Neural cell (in vitro differentiated cells): ENCODE measurements around the gene PDE4D. TPM values are rescaled to one million over a fixed set of nuclear protein-coding genes. Genes with fewer than 3 reads are reported as not detected.
A peak's percentile ranks its signal among the peaks of the same experiment; 100 is the strongest.

ENCODE experiments used
- H2AFZ ChIP-seq: fragments of 200-600, 300-800 bp; sonication (generic), shearing (Covaris generic); 2 replicates; pipeline ENCODE4 v1.6.0; 2014; ENCODE audit warnings: low read depth, mild to moderate bottlenecking, antibody characterized with exemption, low read length, moderate library complexity
- H3F3A ChIP-seq: fragments of 200-600 bp; shearing (Covaris generic); 2 replicates; pipeline ENCODE4 v1.6.1; 2016; ENCODE audit warnings: mild to moderate bottlenecking, moderate library complexity, mixed read lengths, antibody characterized with exemption, low read length; ENCODE audit not compliant: insufficient read depth, poor library complexity, severe bottlenecking
- H3K27ac ChIP-seq: fragments of 200-600, 300-800 bp; sonication (generic), shearing (Covaris generic); 2 replicates; pipeline ENCODE4 v1.5.1; 2014; ENCODE audit warnings: mild to moderate bottlenecking, low read length, moderate library complexity
- H3K27me3 ChIP-seq: fragments of 300-800, 200-600 bp; sonication (generic), shearing (Covaris generic); 2 replicates; pipeline ENCODE4 v1.6.0; 2014; ENCODE audit warnings: mild to moderate bottlenecking, low read depth, low read length, moderate library complexity; ENCODE audit not compliant: insufficient read depth
- H3K36me3 ChIP-seq: fragments of 300-800, 200-600 bp; sonication (generic), shearing (Covaris generic); 2 replicates; pipeline ENCODE4 v1.5.1; 2014; ENCODE audit warnings: mild to moderate bottlenecking, antibody characterized with exemption, low read length, moderate library complexity; ENCODE audit not compliant: insufficient read depth
- H3K4me2 ChIP-seq: fragments of 300-800, 200-600 bp; sonication (generic), shearing (Covaris generic); 2 replicates; pipeline ENCODE4 v1.6.0; 2014; ENCODE audit warnings: mild to moderate bottlenecking, low read length
- H3K4me3 ChIP-seq: fragments of 300-800, 200-600 bp; sonication (generic), shearing (Covaris generic); 2 replicates; pipeline ENCODE4 v1.5.1; 2014; ENCODE audit warnings: mild to moderate bottlenecking, low read length, moderate library complexity
- H3K79me2 ChIP-seq: fragments of 200-600 bp; shearing (Covaris generic); replicated peaks from 2 replicates; pipeline ENCODE4 v1.6.0; 2014; ENCODE audit warnings: mild to moderate bottlenecking, low read length, moderate library complexity; ENCODE audit not compliant: insufficient read depth
- H3K9ac ChIP-seq: fragments of 300-800, 200-600 bp; sonication (generic), shearing (Covaris generic); 2 replicates; pipeline ENCODE4 v1.6.1; 2016; ENCODE audit warnings: mild to moderate bottlenecking, low read length, mixed read lengths
- H3K9me2 ChIP-seq: fragments of 200-600 bp; shearing (Covaris generic); 2 replicates; pipeline ENCODE4 v1.6.1; 2016; ENCODE audit warnings: mild to moderate bottlenecking, low read length, mixed read lengths; ENCODE audit not compliant: insufficient read depth
- H3K9me3 ChIP-seq: fragments of 200-600, 300-800 bp; sonication (generic), shearing (Covaris generic); 2 replicates; pipeline ENCODE4 v1.6.1; 2016; ENCODE audit warnings: mild to moderate bottlenecking, mixed run types, low read length, moderate library complexity, mixed read lengths
- H4K20me1 ChIP-seq: fragments of 200-600 bp; shearing (Covaris generic); 2 replicates; pipeline ENCODE4 v1.6.1; 2016; ENCODE audit warnings: mild to moderate bottlenecking, mixed run types; ENCODE audit not compliant: insufficient read depth
- CTCF ChIP-seq: fragments of 450-650 bp; IDR thresholded peaks from 2 replicates; pipeline ENCODE4 v1.5.1; 2014; ENCODE audit warnings: antibody characterized with exemption, mild to moderate bottlenecking, moderate library complexity; ENCODE audit not compliant: poor library complexity, severe bottlenecking
- EP300 ChIP-seq: fragments of 450-650 bp; conservative IDR thresholded peaks from 2 replicates; pipeline ENCODE4 v1.6.1; 2014; ENCODE audit warnings: antibody characterized with exemption, mild to moderate bottlenecking, moderate library complexity; ENCODE audit not compliant: poor library complexity, severe bottlenecking
- EZH2 ChIP-seq: fragments of 200-600, 300-800 bp; shearing (Covaris generic), sonication (generic); IDR thresholded peaks from 2 replicates; pipeline ENCODE4 v1.6.1; 2014; ENCODE audit warnings: antibody characterized with exemption, low read length, borderline replicate concordance, mild to moderate bottlenecking; ENCODE audit not compliant: insufficient read depth, poor library complexity, severe bottlenecking
- MXI1 ChIP-seq: fragments of 450-650 bp; conservative IDR thresholded peaks from 2 replicates; pipeline ENCODE4 v1.6.1; 2014; ENCODE audit warnings: antibody characterized with exemption, mild to moderate bottlenecking; ENCODE audit not compliant: poor library complexity, severe bottlenecking
- POLR2AphosphoS5 ChIP-seq: IDR thresholded peaks from 2 replicates; pipeline ENCODE4 v1.6.1; 2012
- RAD21 ChIP-seq: fragments of 450-650 bp; conservative IDR thresholded peaks from 2 replicates; pipeline ENCODE4 v1.6.1; 2014; ENCODE audit warnings: antibody characterized with exemption, mild to moderate bottlenecking, moderate library complexity
- REST ChIP-seq: IDR thresholded peaks from 2 replicates; pipeline ENCODE4 v1.6.1; 2012; ENCODE audit warnings: borderline replicate concordance
- SMC3 ChIP-seq: fragments of 450-650 bp; conservative IDR thresholded peaks from 2 replicates; pipeline ENCODE4 v1.6.1; 2014; ENCODE audit warnings: antibody characterized with exemption, mild to moderate bottlenecking, moderate library complexity; ENCODE audit not compliant: poor library complexity
- TAF1 ChIP-seq: IDR thresholded peaks from 2 replicates; pipeline ENCODE4 v1.6.1; 2012; ENCODE audit warnings: low read depth
- polyA plus RNA-seq: library from polyadenylated mRNA; depleted of rRNA; stranded (reverse); fragments of >200 nt; gene quantifications from 2 replicates; pipeline ENCODE4 v1.2.3, GENCODE V29; 2014

PDE4D gene
- polyA plus RNA-seq, 1 donor from 2014 or later: 42.8 TPM

- H3K4me2 ChIP-seq: peak overlapping the region; percentile 40
- no peaks in the 10 kb centered on the region for H3K9me2 ChIP-seq
- H3K27ac ChIP-seq: peak overlapping the region; percentile 85
Measured at GRCh38 chr5:59569608-59570334, 323.8 kb downstream of the PDE4D start.

GRCh38 chr5:59569158-59569557 lies 324.4 kb downstream of the PDE4D start:
- no peaks in the 10 kb centered on the region for H3K36me3 ChIP-seq
- no peak overlapping the region for H2AFZ ChIP-seq
- peak overlapping the region; percentile 85 for H3K27ac ChIP-seq
- H3K9ac ChIP-seq: no peak overlapping the region
- H3K4me2 ChIP-seq: peak overlapping the region; percentile 40
- no peaks in the 10 kb centered on the region for H3K27me3 ChIP-seq
- H3F3A ChIP-seq: no peaks in the 10 kb centered on the region
- H4K20me1 ChIP-seq: no peaks in the 10 kb centered on the region
- no peaks in the 10 kb centered on the region for H3K9me2 ChIP-seq
- no peaks in the 10 kb centered on the region for H3K9me3 ChIP-seq
- H3K79me2 ChIP-seq: no peaks in the 10 kb centered on the region
- H3K4me3 ChIP-seq: peak overlapping the region; percentile 30
- no peak for TF ChIP-seq REST
- no peak for TF ChIP-seq EZH2
- no peak for TF ChIP-seq TAF1
- TF ChIP-seq MXI1: no peak
- TF ChIP-seq RAD21: no peak
- no peak for TF ChIP-seq SMC3
- TF ChIP-seq POLR2AphosphoS5: no peak

More at GRCh38 chr5:59569608-59570334, 323.8 kb downstream of the PDE4D start:
- H3K9ac ChIP-seq: peak overlapping the region; percentile 37
- no peak overlapping the region for H2AFZ ChIP-seq
- no peaks in the 10 kb centered on the region for H3K27me3 ChIP-seq
- no peaks in the 10 kb centered on the region for H3K79me2 ChIP-seq
- peak; percentile 73 for TF ChIP-seq POLR2AphosphoS5
- no peak for TF ChIP-seq EZH2
- peak; percentile 61 for TF ChIP-seq CTCF
- no peak for TF ChIP-seq TAF1
- TF ChIP-seq SMC3: peak; percentile 41
- no peak for TF ChIP-seq MXI1
- peak; percentile 80 for TF ChIP-seq EP300
- TF ChIP-seq RAD21: peak; percentile 64
- peak; percentile 71 for TF ChIP-seq REST
- no peaks in the 10 kb centered on the region for H3K36me3 ChIP-seq
- H4K20me1 ChIP-seq: no peaks in the 10 kb centered on the region
- H3K9me3 ChIP-seq: no peaks in the 10 kb centered on the region
- no peaks in the 10 kb centered on the region for H3F3A ChIP-seq
- peak overlapping the region; percentile 30 for H3K4me3 ChIP-seq
